ENCODE results near the gene CTSO.

GRCh38 chr4:155924637-155925036, 29.0 kb downstream of the CTSO start:
- TF ChIP-seq CTCF (IDR thresholded peaks at IDR 0.05; ENCODE audit: poor library complexity) (no peak), EZH2 (IDR thresholded peaks at IDR 0.05; ENCODE audit: borderline replicate concordance) (no peak), EZH2phosphoT487 (IDR thresholded peaks at IDR 0.05; ENCODE audit: low read depth, severe bottlenecking, unreplicated experiment) (no peak)

All from hepatocyte (in vitro differentiated cells).